HepG2 (cell line): ENCODE measurements around the gene NT5C3B. TPM values are rescaled to one million over a fixed set of nuclear protein-coding genes. Genes with fewer than 3 reads are reported as not detected.
A peak's percentile ranks its signal among the peaks of the same experiment; 100 is the strongest.

Experiments used
- BATF2 ChIP-seq: sonication (generic); formaldehyde crosslinking; IDR thresholded peaks from 2 replicates; pipeline ENCODE4 v1.8.0; 2022; ENCODE audit warnings: mild to moderate bottlenecking, missing genetic modification reagents, moderate library complexity
- CEBPB ChIP-seq: IDR thresholded peaks from 2 replicates; pipeline ENCODE4 v1.6.1; 2011; ENCODE audit warnings: low read depth, low read length, improper control_type of control experiment, borderline replicate concordance
- FOXK1 ChIP-seq: sonication (generic); formaldehyde crosslinking; IDR thresholded peaks from 2 replicates; pipeline ENCODE4 v1.4.0; 2020; ENCODE audit warnings: low read depth, missing genetic modification reagents, borderline replicate concordance
- HOMEZ ChIP-seq: IDR thresholded peaks from 2 replicates; pipeline ENCODE4 v1.6.1; 2016; ENCODE audit warnings: low read depth
- MEIS2 ChIP-seq: sonication (generic); formaldehyde crosslinking; IDR thresholded peaks from 2 replicates; pipeline ENCODE4 v1.9.0; 2021; ENCODE audit warnings: mild to moderate bottlenecking, missing genetic modification reagents
- MIER2 ChIP-seq: IDR thresholded peaks from 2 replicates; pipeline ENCODE4 v1.6.1; 2016; ENCODE audit warnings: missing biosample characterization, missing genetic modification reagents
- NPAS2 ChIP-seq: sonication (generic); formaldehyde crosslinking; IDR thresholded peaks from 2 replicates; pipeline ENCODE4 v1.8.0; 2022; ENCODE audit warnings: mild to moderate bottlenecking, missing genetic modification reagents, borderline replicate concordance
- SKIL ChIP-seq: sonication (generic); formaldehyde crosslinking; IDR thresholded peaks from 2 replicates; pipeline ENCODE4 v1.8.0; 2022; ENCODE audit warnings: missing genetic modification reagents, mild to moderate bottlenecking, moderate library complexity, borderline replicate concordance
- ZFY ChIP-seq: sonication (generic); formaldehyde crosslinking; IDR thresholded peaks from 2 replicates; pipeline ENCODE4 v1.4.0; 2020; ENCODE audit warnings: missing genetic modification reagents
- ZMAT5 ChIP-seq: sonication (generic); formaldehyde crosslinking; IDR thresholded peaks from 2 replicates; pipeline ENCODE4 v1.5.0; 2020; ENCODE audit warnings: mild to moderate bottlenecking, low read depth, missing genetic modification reagents, borderline replicate concordance
- ZNF766 ChIP-seq: sonication (generic); formaldehyde crosslinking; IDR thresholded peaks from 2 replicates; pipeline ENCODE4 v1.5.0; 2020; ENCODE audit warnings: missing genetic modification reagents, borderline replicate concordance
- ZNF841 ChIP-seq: sonication (generic); formaldehyde crosslinking; IDR thresholded peaks from 2 replicates; pipeline ENCODE4 v1.8.1; 2023; ENCODE audit warnings: missing genetic modification reagents, borderline replicate concordance
- polyA plus RNA-seq, 8 experiments: library from polyadenylated mRNA; depleted of rRNA in 3 of 8; stranded (reverse) in 7 of 8; unstranded in 1 of 8; fragments of >200 nt; fragmentation: Illumina TruSeq in 4 of 8; extraction: Trizol in 4 of 8; gene quantifications; 2 replicates each; pipeline versions ENCODE4 v1.2.1 to v1.2.3, GENCODE V29; 2011 to 2016; ENCODE audit warnings: low read depth in 4 of 8, missing spikeins in 1 of 8, mixed read lengths in 1 of 8; ENCODE audit not compliant: insufficient read depth in 1 of 8
- total RNA-seq, 5 experiments: library from RNA; depleted of rRNA; stranded (reverse); fragments of >200 nt; fragmentation: Illumina TruSeq; extraction: Trizol; gene quantifications; 2 replicates each; pipeline ENCODE4 v1.2.3, GENCODE V29; 2016; ENCODE audit warnings: low read depth in 1 of 5
- TF ChIP-seq, protein P1 (sequence below): sonication (generic); formaldehyde crosslinking; IDR thresholded peaks from 2 replicates; pipeline ENCODE4 v1.9.0; 2021; ENCODE audit warnings: mild to moderate bottlenecking, missing genetic modification reagents
- TF ChIP-seq, protein P2 (sequence below): sonication (generic); formaldehyde crosslinking; IDR thresholded peaks from 2 replicates; pipeline ENCODE4 v1.9.0; 2022; ENCODE audit warnings: missing genetic modification reagents, mild to moderate bottlenecking, borderline replicate concordance

NT5C3B gene
- total and polyA plus RNA-seq, 2 of the 13 experiments (the other 11 are each of a cell fraction or from before 2014, with no cell fraction given) = 104 to 126 TPM

DNA sequence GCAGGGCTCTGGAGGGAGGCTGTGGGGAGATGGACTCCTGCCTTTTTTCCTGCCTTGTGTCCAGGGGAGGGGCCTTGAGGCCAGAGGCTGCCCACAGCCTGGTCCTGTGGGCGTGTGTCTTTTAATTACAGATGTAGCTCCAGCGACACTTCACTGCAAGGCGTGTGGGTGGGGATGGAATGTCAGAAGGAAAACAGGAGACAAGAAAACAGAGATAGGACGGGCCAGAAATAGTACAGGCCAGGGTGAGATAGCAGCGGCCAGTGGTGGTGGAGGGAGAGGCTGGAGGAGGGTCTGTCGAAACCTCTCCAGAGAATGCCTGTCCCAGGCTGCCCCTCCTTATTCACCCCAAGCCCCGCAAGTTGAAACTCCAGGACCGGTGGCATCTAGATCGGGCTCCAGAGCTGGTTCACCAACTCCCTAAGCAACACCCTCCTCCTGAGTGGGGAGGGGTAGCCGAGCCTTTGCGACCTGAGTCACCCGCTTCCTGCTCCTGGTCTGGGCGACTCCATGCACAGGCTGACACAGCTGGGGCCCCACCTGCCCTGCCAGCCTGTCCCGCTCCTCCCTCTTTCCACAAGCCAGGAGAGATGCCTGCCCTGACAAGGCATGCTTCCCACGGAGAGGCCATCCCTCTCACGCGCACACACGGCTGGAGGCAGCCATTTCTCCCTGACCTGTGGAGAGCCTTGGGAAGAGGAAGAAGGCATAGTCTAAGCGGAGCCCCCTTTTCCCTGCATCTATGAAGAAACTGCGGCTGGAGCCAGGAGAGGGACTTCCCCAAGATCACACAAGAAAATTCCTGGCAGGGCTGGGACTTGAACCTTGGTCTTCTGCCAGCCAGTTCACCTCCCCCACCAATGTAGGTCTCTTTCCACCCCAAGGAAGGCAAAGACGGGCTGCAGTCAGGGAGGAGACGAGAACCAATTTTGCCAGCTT lies 42.9 kb downstream of the NT5C3B start (continued):
- TF ChIP-seq, protein P1, sequence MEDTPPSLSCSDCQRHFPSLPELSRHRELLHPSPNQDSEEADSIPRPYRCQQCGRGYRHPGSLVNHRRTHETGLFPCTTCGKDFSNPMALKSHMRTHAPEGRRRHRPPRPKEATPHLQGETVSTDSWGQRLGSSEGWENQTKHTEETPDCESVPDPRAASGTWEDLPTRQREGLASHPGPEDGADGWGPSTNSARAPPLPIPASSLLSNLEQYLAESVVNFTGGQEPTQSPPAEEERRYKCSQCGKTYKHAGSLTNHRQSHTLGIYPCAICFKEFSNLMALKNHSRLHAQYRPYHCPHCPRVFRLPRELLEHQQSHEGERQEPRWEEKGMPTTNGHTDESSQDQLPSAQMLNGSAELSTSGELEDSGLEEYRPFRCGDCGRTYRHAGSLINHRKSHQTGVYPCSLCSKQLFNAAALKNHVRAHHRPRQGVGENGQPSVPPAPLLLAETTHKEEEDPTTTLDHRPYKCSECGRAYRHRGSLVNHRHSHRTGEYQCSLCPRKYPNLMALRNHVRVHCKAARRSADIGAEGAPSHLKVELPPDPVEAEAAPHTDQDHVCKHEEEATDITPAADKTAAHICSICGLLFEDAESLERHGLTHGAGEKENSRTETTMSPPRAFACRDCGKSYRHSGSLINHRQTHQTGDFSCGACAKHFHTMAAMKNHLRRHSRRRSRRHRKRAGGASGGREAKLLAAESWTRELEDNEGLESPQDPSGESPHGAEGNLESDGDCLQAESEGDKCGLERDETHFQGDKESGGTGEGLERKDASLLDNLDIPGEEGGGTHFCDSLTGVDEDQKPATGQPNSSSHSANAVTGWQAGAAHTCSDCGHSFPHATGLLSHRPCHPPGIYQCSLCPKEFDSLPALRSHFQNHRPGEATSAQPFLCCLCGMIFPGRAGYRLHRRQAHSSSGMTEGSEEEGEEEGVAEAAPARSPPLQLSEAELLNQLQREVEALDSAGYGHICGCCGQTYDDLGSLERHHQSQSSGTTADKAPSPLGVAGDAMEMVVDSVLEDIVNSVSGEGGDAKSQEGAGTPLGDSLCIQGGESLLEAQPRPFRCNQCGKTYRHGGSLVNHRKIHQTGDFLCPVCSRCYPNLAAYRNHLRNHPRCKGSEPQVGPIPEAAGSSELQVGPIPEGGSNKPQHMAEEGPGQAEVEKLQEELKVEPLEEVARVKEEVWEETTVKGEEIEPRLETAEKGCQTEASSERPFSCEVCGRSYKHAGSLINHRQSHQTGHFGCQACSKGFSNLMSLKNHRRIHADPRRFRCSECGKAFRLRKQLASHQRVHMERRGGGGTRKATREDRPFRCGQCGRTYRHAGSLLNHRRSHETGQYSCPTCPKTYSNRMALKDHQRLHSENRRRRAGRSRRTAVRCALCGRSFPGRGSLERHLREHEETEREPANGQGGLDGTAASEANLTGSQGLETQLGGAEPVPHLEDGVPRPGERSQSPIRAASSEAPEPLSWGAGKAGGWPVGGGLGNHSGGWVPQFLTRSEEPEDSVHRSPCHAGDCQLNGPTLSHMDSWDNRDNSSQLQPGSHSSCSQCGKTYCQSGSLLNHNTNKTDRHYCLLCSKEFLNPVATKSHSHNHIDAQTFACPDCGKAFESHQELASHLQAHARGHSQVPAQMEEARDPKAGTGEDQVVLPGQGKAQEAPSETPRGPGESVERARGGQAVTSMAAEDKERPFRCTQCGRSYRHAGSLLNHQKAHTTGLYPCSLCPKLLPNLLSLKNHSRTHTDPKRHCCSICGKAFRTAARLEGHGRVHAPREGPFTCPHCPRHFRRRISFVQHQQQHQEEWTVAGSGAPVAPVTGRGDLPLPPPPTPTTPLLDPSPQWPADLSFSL (CRISPR knock-in tag) = no peak
- TF ChIP-seq, protein P2, sequence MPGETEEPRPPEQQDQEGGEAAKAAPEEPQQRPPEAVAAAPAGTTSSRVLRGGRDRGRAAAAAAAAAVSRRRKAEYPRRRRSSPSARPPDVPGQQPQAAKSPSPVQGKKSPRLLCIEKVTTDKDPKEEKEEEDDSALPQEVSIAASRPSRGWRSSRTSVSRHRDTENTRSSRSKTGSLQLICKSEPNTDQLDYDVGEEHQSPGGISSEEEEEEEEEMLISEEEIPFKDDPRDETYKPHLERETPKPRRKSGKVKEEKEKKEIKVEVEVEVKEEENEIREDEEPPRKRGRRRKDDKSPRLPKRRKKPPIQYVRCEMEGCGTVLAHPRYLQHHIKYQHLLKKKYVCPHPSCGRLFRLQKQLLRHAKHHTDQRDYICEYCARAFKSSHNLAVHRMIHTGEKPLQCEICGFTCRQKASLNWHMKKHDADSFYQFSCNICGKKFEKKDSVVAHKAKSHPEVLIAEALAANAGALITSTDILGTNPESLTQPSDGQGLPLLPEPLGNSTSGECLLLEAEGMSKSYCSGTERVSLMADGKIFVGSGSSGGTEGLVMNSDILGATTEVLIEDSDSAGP (CRISPR knock-in tag) = peak; percentile 48; the same call in 1 of the 2 replicates
- peak; percentile 59 for TF ChIP-seq HOMEZ (CRISPR knock-in tag)
- TF ChIP-seq NPAS2 (CRISPR knock-in tag) = no peak
- TF ChIP-seq FOXK1 (CRISPR knock-in tag) = no peak
- 0 out of 2 replicates have a peak, but pooled peaks have one; percentile 33 for TF ChIP-seq MEIS2 (CRISPR knock-in tag)
- TF ChIP-seq MIER2 (CRISPR knock-in tag) = no peak; the same call in 1 of the 2 replicates
- TF ChIP-seq BATF2 (CRISPR knock-in tag) = no peak
- TF ChIP-seq SKIL (CRISPR knock-in tag) = peak; percentile 59; the same call in 1 of the 2 replicates
- TF ChIP-seq CEBPB = no peak
- no peak for TF ChIP-seq ZNF766
- no peak for TF ChIP-seq ZNF841
- no peak for TF ChIP-seq ZMAT5 (CRISPR knock-in tag)
- peak; percentile 66; the same call in 1 of the 2 replicates for TF ChIP-seq ZFY (CRISPR knock-in tag)
